NT2/D1 (cell line): ENCODE data around the gene SPATA21.

Source experiments
- DNase-seq: peaks from one replicate; pipeline ENCODE4 v3.0.0-alpha.2; 2011; ENCODE audit warnings: low read depth, low spot score
- H3K27me3 ChIP-seq: 2 replicates; pipeline ENCODE4 v1.6.0; 2011; ENCODE audit warnings: mild to moderate bottlenecking; ENCODE audit not compliant: insufficient read length, insufficient read depth
- H3K36me3 ChIP-seq: 2 replicates; pipeline ENCODE4 v1.6.1; 2011; ENCODE audit warnings: mild to moderate bottlenecking, low read length, mixed read lengths; ENCODE audit not compliant: insufficient read depth, insufficient read length
- H3K4me1 ChIP-seq: 2 replicates; pipeline ENCODE4 v1.5.1; 2011; ENCODE audit not compliant: insufficient read depth, insufficient read length
- H3K4me3 ChIP-seq: 2 replicates; pipeline ENCODE4 v1.5.1; 2011; ENCODE audit warnings: low read depth; ENCODE audit not compliant: insufficient read length
- H3K9ac ChIP-seq: 2 replicates; pipeline ENCODE4 v1.6.0; 2011; ENCODE audit warnings: low read depth; ENCODE audit not compliant: insufficient read length
- H3K9me3 ChIP-seq: 2 replicates; pipeline ENCODE4 v1.5.1; 2011; ENCODE audit warnings: mild to moderate bottlenecking, low read length; ENCODE audit not compliant: insufficient read depth
- SUZ12 ChIP-seq: IDR thresholded peaks from 2 replicates; pipeline ENCODE4 v1.6.1; 2011; ENCODE audit not compliant: insufficient read length, insufficient read depth; ENCODE audit errors: extremely low read depth
- YY1 ChIP-seq: IDR thresholded peaks from 2 replicates; pipeline ENCODE4 v1.6.1; 2011; ENCODE audit not compliant: insufficient read length, insufficient read depth
- ZNF274 ChIP-seq: IDR thresholded peaks from 2 replicates; pipeline ENCODE4 v1.6.1; 2011; ENCODE audit warnings: mild to moderate bottlenecking, low read depth, low read length

SPATA21 gene

GRCh38 chr1:16392740-16393569 lies 44.3 kb downstream of the SPATA21 start:
- no peak for TF ChIP-seq YY1
- Histone ChIP-seq H3K4me1 (peaks cover 10% of the 10 kb centered on the region), H3K4me3 (no peak overlapping the region), H3K9ac (no peak overlapping the region), H3K27me3 (no peaks in the 10 kb centered on the region), H3K9me3 (no peaks in the 10 kb centered on the region), H3K36me3 (peaks cover 66% of the 10 kb centered on the region)
- DNase-seq, result no peak

GRCh38 chr1:16391411-16391810 lies 45.8 kb downstream of the SPATA21 start:
- Histone ChIP-seq H3K4me1 (peaks cover 10% of the 10 kb centered on the region), H3K9ac (no peak overlapping the region)

GRCh38 chr1:16387201-16388188 lies 49.7 kb downstream of the SPATA21 start:
- Histone ChIP-seq H3K9ac (no peak overlapping the region), H3K4me1 (peaks cover 13% of the 10 kb centered on the region), H3K27me3 (no peaks in the 10 kb centered on the region), H3K36me3 (peaks cover 34% of the 10 kb centered on the region), H3K9me3 (no peaks in the 10 kb centered on the region), H3K4me3 (no peak overlapping the region)
- DNase-seq, result no peak
- no peak for TF ChIP-seq YY1
- TF ChIP-seq SUZ12, result no peak
- no peak for TF ChIP-seq ZNF274

More at GRCh38 chr1:16391411-16391810, 45.8 kb downstream of the SPATA21 start:
- Histone ChIP-seq H3K4me3 (no peak overlapping the region), H3K36me3 (peaks cover 56% of the 10 kb centered on the region), H3K27me3 (no peaks in the 10 kb centered on the region), H3K9me3 (no peaks in the 10 kb centered on the region)
- DNase-seq, result no peak
- TF ChIP-seq YY1 (no peak), ZNF274 (no peak), SUZ12 (no peak)

- H3K36me3 ChIP-seq, result peaks cover 28% of the 10 kb centered on the region
- TF ChIP-seq YY1, result no peak
- TF ChIP-seq SUZ12, result no peak
- TF ChIP-seq ZNF274, result no peak
- peaks cover 11% of the 10 kb centered on the region for H3K4me1 ChIP-seq
- H3K9me3 ChIP-seq, result no peaks in the 10 kb centered on the region
- no peak for DNase-seq
- no peaks in the 10 kb centered on the region for H3K27me3 ChIP-seq
- H3K4me3 ChIP-seq, result no peak overlapping the region
- H3K9ac ChIP-seq, result no peak overlapping the region
Measured at GRCh38 chr1:16386454-16387113, 50.6 kb downstream of the SPATA21 start.

- DNase-seq, result no peak
- Histone ChIP-seq H3K4me3 (no peak overlapping the region), H3K9me3 (no peaks in the 10 kb centered on the region), H3K9ac (no peak overlapping the region), H3K4me1 (peaks cover 8% of the 10 kb centered on the region), H3K27me3 (no peaks in the 10 kb centered on the region), H3K36me3 (peaks cover 24% of the 10 kb centered on the region)
- TF ChIP-seq YY1, result no peak
- no peak for TF ChIP-seq SUZ12
- TF ChIP-seq ZNF274, result no peak
Measured at GRCh38 chr1:16385659-16386453, 51.4 kb downstream of the SPATA21 start.

GRCh38 chr1:16383888-16384287 lies 53.3 kb downstream of the SPATA21 start:
- TF ChIP-seq ZNF274 (no peak), YY1 (no peak), SUZ12 (no peak)
- peaks cover 18% of the 10 kb centered on the region for H3K36me3 ChIP-seq
- DNase-seq, result no peak
- H3K9me3 ChIP-seq, result no peaks in the 10 kb centered on the region
- H3K27me3 ChIP-seq, result no peaks in the 10 kb centered on the region
- H3K4me3 ChIP-seq, result no peak overlapping the region
- H3K9ac ChIP-seq, result no peak overlapping the region
- H3K4me1 ChIP-seq, result peaks cover 7% of the 10 kb centered on the region
